ENCODE data around the gene APOBEC3H.

The APOBEC3H gene

DNA sequence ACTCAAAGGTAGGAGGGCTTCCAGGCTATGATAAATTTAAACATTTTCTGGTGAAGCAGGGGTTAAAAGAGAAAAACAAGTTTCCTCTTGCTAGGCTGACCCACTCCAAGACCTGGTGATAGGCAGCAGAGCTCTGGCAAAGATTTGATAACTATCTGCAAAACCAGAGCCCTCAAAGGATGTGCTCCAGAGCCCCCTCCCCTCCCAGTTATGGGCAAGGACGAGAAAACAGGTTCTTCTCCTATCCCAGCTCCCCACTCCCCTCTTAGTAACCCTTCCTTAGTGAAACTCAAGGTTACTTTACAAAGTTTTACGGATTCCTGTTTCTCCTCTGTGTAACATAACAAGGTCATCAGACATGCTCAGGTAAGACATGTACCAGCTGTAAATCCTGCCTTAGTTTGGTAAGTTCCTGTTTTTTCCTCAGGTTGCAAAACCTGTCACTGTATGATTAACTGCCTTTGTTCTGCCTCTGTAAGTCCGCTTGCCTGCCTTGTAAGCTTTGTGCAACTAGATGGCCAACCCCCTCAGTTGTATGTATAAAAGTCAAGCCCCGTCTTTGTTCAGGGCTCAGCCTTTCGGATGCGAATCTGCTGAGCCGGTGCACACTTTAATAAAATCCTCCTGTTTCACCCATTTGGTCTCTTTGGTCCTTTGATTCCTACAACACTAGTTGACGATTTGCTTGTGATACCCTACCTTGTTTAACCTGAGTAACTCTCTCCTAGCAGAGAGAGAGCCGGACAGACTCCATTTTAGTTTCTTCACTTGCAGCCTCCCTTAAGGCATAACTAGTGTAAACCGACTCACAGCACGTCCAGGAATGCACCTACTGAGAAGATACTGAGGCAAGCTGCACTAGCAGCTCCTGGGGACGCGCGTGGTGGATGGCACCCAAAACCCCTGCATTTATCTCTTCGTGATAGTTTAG, 13.9 kb downstream of the APOBEC3H start:
- DNase-seq (ENCODE audit: low read depth) = peak; percentile 8

DNA sequence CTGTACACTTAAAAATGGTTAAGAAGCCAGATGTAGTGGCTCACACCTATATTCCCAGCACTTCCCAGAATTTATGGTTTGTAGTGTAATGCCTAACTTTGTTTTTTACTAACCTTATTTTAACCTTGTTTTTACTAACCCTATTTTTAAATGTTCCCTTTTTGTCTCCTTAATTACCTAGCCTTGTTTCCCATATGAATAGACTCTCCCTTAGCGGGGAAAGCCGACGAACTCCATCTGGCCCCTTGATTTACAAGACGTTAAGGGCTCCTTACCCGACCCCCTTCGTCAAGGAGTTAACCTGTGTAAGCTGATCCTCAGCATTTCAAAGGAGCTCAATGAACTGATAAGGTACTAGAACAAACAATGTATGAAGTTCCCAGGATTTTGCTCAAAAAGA, 17.1 kb downstream of the APOBEC3H start:
- no peak for DNase-seq (ENCODE audit: low read depth)

DNA sequence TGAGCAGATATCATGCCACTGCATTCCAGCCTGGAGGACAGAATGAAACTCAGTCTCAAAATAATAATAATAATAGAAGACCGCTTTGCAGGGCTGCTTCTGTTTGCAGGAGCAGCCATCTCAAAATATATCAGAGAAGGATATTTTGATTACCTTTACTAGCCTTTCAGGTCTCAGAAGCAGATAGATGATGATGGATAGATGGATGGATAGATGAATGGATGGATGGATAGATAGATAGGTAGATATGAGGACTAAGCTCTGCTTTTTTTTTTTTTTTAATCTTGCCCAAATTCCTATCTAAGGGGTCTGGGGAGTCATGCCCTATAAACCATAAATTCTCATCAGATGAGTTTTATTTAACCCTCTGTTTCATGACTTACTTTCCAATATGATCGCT, 18.5 kb downstream of the APOBEC3H start:
- no peak for DNase-seq (ENCODE audit: low read depth)

DNA sequence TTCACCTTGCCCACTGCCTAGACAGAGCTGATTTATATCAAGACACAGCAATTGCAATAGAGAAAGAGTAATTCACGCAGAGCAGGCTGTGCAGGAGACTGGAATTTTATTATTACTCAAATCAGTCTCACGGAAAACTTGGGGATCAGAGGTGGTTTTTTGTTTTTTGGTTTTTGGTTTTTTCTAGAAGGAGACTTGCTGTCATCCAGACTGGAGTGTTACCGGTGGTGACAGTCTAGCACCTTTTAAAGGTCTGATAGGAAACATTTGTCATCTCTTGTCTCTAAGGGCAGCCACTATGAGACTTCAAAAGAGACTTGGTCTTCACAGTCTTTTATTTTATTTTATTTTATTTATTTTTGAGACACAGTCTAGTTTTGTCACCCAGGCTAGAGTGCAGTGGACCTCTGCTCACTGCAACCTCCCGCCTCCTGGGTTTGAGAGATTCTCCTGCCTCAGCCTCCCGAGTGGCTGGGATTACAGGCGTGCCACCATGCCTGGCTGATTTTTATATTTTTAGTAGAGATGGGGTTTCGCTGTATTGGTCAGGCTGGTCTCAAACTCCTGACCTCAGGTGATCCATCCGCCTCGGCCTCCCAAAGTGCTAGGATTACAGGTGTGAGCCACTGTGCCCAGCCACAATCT, 19.1 kb downstream of the APOBEC3H start:
- DNase-seq (ENCODE audit: low read depth) = no peak

DNA sequence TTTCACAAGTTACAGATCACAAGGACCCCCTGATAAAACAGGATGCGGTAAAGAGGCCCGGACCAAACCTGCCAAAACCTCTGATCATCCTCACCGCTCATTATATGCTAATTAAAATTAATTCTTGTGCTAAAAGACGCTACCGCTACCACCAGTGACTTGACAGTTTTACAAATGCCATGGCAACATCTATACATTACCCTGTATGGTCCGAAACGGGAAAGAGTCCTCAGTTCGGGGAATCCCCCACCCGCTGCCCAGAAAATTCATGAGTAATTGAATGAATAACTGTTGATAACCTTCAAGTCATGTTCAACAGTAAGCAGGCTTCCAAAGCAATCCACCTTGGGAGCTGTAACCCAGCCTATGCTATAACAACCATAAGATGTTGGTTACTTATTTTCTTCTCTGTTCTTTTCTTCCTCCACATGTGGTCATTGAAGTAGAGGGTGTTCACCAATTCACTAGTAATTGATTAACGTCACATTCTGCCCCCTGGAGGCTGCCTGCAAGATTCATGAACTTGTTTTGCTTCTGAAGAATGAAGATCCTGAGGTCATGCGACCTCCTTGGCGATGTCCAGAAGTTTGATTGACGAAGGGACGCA, 20.6 kb downstream of the APOBEC3H start:
- DNase-seq (ENCODE audit: low read depth) = peak; percentile 53

DNA sequence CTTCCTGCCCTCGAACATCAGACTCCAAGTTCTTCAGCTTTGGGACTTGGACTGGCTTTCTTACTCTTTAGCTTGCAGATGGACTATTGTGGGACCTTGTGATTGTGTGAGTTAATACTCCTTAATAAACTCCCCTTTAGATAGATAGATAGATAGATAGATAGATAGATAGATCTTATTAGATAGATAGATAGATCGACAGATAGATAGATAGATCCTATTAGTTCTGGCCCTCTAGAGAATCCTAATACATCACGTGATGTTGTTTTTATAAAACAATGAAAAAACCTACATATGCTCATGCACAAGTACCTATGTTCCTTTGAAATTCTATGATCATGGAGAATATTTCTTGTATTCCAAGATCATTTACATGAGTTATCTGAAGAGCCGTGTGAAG, 23.9 kb downstream of the APOBEC3H start:
- no peak for DNase-seq (ENCODE audit: low read depth)

DNA sequence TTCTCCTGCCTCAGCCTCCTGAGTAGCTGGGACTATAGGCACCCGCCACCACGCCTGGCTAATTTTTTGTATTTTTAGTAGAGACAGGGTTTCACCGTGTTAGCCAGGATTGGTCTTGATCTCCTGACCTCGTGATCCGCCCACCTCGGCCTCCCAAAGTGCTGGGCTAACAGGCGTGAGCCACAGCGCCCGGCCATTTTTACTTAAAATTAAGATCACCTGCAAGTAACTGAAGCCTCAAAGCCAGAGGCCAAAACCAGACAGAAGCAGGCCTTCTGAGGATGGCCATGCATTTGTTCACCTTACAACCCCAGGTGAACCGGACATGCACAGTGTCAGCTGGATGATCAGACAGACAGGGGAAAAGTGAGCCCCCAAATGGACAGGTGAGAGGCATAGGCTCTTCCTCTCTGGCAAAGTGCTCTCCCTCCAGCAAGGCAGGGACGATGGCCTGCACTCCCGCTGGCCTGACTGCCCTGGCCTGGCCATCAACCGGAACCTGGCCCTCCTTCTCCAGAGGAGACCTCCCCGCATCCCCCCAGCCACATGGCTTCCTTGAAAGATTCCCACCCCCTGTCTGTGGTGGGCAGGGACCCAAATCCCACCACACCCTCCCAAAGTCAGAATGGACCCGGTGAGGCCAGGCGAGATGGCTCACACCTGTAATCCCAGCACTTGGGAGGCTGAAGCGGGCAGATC, 25.9 kb downstream of the APOBEC3H start:
- no peak for DNase-seq (ENCODE audit: low read depth)

DNA sequence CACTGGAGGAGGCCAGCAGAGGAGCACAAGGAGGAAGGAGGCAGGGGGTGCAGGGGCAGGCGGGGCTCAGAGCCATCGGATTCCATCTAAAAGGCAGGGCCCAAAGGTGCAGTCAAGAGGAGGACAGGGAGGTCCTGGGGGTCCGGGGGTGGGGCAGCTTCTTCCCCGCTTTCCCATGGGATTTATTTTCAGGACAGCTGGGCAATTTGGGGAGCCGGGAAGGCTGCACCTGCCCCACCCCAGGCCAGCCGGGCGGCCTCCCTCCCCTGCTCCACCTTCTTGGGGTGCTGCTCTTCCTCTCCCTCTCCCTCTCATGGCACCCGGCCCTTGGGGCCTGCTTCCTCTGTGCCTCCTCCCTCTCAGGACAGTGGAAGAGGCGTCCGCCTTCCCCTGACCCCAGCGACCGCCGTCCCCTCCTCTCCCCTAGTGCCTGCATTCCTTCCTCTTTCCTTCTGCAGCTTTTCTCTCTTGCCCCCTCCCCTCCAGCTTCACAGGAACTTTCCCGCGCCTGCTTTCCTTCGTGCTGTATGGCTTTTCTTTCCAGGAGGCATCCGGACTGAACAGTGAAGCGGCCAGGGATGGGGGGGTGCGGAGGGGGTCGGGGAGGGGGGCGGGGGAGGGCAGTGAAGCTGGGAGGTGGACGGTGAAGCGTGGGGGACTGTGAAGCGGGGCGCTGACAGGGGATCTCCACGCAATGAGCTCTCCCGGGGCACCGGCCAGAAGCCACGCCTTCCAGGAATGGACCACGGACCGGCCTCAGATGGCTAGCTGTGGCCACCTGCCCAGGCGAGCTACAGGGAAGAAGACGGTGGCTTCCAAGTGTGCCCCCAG, 26.9 kb downstream of the APOBEC3H start:
- no peak for DNase-seq (ENCODE audit: low read depth)

DNA sequence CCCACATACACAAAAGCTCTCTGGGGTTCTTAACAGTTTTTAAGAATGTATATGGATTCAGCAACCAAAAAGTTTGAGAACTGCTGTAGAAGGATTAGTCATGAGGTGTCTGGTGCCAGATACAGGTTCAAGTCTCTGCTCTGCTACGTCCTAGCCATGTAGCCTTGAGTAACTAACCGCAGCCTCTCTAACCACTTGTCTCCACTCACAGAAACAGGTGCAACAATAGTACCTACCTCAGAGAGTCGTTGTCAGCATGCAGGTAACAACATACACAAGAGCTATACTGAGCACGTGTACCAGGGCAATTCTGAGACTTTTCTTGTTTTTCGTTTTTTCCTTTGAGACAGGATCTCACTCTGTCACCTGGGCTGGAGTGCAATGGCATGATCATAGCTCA, 28.6 kb downstream of the APOBEC3H start:
- DNase-seq (ENCODE audit: low read depth) = no peak

DNA sequence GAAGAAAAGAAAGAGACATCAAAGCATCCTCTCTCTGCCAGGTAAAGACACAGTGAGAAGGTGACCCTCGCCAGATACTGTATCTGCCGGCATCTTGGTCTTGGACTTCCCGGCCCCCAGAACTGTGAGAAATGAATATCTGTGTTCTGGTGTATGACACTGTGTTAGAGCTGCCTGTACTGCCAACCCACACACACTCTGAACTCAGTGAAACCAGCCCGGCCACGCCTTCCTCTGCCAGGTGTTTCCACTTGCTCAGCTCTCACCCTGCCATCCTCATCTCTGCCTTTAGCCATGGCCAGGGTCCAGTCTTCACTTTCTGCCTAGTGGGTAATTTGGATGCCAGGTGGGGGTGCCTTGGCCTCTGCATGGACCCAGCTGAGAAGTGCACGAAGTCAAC, 31.5 kb downstream of the APOBEC3H start:
- DNase-seq (ENCODE audit: low read depth) = no peak

DNA sequence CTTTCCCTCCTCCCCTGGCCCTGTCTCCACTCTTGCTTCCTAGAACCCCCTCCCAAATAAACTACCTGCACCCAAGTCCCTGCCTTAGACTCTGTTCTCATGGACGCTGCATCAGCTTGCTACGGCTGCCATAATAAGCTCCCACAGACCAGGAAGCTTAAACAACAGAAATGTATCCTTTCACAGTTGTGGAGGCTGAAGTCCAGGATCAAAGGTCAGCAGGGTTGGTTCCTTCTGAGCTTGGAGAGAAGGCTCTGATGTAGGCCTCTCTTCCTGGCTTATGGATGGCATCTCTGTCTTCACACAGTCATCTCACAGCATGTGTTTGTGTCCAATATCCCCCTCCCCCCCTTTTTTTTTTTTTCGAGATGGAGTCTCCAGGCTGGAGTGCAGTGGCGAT, 32.0 kb downstream of the APOBEC3H start:
- no peak for DNase-seq (ENCODE audit: low read depth)

DNA sequence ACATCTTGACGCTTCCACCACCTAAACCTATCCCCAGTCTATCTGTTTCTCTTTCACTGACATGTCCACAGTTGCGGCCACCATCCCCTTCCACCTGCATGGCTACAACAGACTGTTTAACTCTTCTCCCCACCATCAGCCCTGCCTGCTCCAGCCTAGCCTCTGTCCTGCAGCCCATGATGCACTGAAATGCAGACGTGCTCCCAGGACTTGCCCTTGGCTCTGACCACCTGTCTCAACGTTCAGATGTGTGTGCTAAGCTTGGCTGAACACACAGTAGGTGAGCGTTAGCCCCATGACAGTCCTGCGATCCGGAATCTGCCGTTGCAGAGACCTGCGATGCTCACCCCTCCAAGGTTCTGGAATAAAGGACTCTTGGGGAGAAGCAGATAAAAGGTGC, 32.7 kb downstream of the APOBEC3H start:
- DNase-seq (ENCODE audit: low read depth) = no peak

DNA sequence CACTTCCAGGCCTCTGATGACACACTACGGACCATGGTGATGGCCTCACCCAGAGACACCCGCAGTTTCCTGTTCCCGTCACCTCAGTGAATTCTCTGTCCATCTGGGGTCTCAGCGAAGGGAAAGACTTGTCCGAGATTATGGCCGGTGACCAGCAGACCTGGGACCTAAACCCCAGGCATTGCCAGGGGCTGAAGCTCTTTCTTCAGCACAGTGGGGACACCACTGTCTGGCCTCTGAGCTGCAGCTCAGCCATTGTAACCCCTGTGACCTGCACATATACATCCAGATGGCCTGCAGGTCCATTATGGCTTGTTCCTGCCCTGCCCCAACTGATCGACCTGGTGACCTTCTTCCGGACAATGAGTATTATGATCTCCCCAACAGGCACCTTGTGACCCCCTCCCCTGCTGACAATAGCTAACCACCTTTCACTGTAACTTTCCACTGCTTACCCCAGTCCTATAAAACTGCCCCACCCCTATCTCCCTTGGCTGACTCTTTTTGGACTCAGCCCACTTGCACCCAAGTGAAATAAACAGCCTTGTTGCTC, 33.2 kb downstream of the APOBEC3H start:
- no peak for DNase-seq (ENCODE audit: low read depth)

DNA sequence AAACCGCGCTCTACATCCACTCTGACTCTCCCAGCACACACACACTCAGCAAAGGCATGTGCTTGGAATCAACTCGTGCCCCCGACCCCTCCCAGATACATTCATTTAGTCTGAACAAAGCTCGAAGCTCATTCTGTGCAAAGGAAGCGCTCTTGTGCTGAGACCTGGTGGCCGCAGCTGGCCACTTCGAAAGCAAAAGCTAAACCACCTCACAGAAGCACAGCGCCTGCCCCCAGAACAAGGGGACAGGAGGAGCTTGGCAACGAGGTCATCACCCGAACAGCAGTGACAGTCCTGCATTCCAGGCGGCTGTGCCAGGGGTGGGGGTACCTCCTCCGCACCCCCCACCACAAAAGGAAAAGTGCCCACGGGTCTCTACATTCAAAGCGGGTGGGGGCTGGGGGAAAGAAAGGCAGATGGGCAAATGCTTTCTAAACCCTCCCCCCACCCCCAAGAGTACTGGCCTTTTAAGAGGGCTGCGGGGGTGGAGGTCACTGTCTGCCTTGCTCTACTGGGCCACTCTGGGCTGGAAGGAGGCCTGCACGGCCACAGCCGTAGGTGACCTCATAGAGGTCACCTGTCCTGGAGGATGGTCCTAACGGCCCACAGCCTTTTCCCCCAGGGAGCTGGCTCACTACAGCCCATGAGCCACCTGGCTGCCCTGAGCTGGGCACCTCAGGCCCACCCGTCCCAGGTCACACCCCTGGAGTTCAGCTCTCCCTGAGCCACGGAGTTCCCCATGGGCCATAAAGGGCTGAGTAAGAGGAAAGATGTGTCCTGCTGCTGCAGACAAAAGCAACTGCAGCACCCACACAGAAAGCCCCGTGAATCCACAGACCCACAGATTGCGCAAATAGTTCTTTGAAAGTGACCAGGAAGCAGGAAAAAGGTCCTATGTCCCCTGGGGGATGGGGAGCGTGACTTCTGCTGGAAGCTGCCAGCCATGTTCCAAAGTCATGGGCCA, 34.1 kb downstream of the APOBEC3H start:
- DNase-seq (ENCODE audit: low read depth) = no peak

DNA sequence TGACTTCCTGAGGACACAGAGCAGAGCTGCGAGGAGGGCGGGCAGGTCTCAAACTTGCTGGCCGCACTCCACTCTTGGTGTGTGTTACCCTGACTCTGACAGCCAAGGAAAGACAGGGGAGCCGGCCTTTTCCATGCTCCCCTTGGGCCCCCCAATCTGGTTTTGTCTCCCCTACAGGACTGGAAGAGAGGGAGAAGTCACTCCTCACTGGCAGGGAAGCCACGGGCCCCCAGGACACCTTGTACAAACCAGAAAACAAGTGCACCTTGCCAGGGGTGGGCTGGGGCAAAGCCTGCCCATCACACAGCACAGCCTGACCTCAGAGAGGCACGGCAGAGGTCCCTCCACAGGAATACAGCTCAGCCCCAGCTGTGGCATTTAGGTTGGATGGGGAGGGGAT, 35.2 kb downstream of the APOBEC3H start:
- no peak for DNase-seq (ENCODE audit: low read depth)

DNA sequence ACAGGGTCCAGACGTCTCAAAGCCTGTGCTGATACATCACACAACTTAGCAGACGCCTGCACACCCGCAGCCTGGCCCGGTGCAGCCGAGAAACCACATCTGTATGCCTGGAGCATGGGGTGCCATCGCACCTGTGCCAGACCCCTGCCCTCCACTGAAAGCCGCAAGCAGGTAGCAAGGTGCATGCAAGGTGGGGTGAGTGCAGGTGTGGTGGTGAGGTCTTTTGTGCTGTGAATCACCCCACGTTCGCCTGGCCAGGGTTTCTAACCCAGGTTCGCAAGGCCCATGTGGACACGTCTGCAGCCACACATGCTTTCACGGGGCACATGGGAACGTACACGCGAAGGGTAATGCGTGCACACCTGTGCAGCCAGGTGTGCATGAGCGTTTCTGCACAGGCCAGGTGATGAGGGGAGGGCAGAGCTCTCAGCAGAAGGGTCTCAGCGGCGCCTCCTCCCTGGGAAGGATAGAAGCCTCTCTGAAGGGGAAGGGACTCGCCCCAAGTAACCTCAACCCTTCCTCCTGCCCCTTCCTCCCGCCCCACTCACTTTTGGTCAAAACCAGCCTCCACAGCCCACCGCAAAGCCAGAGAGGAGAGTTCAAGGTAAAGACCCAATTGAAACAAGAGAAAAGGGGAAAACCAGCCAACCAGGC, 36.0 kb downstream of the APOBEC3H start:
- DNase-seq (ENCODE audit: low read depth) = no peak

DNA sequence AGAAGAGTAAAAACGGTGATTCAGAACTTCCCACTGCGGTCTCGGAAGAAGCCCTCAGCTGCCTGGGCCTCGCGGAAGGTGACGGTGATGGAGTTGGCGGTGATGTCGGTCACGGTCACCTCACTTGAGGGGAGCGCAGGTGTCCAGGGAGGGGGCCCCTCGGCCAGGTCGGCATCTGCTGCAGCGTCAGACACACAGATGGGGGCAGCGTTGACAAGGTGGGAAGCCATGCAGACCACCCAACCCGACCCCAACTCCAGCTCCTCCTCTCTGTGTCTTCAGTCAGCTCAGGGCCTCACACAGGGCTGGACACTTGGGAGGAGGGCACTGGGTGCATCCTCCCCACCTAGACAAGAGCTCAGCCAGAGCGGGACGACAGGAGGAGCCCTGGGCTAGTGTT, 36.8 kb downstream of the APOBEC3H start:
- DNase-seq (ENCODE audit: low read depth) = no peak

DNA sequence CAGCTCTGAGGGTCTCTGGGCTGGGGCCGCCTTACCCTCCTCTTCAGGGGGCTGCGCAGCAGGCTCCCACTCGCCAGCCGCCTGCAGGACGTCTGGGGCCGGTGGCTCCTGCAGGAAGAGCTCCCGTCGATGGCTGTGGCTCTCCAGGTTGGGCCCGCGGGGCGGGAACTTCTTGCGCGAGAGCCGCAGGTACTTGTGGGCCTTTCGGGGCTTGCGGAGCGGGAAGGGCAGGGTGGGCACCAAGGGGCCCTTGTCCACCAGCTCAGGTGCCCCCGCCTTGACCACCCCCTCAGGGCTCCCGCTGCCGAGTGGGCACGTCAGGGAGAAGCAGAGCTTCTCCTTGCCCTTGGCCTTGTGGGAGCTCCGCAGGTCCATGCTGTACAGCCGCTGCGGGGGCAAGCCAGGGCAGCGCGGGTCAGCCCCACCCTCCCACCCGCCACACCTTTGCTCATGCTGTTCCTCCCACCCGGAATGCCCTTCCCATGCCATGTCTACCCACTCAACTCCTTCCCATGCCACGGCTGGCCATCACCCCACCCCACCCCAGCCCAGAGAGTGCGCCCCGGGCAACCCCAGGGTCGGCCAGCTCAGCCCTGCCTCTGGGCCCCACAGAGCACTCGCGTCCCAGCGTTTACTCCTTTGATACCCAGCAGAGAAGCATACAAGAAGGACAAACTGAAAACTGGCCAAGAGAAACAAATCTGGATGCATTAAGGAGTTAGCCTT, 37.5 kb downstream of the APOBEC3H start:
- no peak for DNase-seq (ENCODE audit: low read depth)

Data from EH (cell line).